ENCODE results near the gene S100A11.

DNA sequence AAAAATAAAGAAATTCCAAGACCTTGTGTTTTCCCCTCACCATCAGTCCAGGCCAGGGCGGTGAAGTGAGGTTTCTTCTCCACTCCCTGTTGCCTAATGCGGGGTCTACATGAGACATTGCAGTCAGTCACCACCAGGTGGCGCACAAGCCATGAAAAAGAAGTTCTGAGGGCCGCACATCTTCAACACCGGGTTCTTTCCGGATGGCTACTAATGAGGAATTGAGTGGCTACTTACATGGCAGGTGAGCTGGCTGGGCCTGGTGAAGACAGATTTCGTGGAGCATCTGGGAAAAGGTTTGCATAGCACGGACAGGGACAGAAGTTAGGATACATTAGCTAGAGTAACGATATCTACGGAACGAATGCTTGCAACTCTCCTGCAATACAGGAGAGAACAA, 15.8 kb upstream of the S100A11 start:
- TF ChIP-seq, protein P1, sequence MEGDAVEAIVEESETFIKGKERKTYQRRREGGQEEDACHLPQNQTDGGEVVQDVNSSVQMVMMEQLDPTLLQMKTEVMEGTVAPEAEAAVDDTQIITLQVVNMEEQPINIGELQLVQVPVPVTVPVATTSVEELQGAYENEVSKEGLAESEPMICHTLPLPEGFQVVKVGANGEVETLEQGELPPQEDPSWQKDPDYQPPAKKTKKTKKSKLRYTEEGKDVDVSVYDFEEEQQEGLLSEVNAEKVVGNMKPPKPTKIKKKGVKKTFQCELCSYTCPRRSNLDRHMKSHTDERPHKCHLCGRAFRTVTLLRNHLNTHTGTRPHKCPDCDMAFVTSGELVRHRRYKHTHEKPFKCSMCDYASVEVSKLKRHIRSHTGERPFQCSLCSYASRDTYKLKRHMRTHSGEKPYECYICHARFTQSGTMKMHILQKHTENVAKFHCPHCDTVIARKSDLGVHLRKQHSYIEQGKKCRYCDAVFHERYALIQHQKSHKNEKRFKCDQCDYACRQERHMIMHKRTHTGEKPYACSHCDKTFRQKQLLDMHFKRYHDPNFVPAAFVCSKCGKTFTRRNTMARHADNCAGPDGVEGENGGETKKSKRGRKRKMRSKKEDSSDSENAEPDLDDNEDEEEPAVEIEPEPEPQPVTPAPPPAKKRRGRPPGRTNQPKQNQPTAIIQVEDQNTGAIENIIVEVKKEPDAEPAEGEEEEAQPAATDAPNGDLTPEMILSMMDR (IDR thresholded peaks at IDR 0.05): peak in 1 of 3 donors; percentile 86
- no peak for TF ChIP-seq POLR2A (IDR thresholded peaks at IDR 0.05)

All from lower leg skin (tissue), 3 donors.